GM12872 (cell line): ENCODE measurements around the gene ZNF575.
A peak's percentile ranks its signal among the peaks of the same experiment; 100 is the strongest.

Source experiments
- TF ChIP-seq, protein P1 (sequence below): IDR thresholded peaks from 3 replicates; pipeline ENCODE4 v1.5.1; 2011; ENCODE audit warnings: low read depth, mild to moderate bottlenecking, low read length, moderate library complexity; ENCODE audit not compliant: insufficient read depth

The ZNF575 gene

DNA sequence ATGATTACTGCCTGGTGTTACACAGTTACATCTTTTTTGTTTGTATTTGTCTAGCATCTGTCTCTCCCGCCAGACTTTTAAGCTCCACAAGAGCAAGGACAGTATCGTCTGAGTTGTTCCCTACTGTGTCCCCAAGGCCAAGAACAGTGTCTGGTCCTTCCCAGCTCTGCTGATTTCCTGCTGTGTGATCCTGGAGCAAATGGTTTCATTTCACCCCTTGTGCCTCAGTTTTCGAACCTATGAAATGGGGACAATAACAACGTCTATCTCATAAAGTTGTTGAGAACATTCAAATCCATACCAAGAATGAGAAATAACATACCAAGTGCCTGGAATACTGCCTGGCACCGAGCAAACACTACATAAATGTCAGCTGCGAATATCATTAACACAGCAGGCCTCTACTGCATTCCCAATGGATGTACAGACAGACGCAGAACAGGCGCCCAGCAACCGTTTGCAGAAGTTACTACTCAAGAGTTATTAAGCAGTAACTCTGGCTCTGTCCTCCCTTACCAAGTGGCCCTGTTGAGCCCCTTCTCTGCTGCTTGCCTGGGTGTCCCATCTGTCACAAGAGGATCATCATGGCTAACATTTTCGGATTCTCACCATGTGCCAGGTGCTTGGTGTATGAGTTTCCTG lies 30.9 kb downstream of the ZNF575 start:
- TF ChIP-seq, protein P1, sequence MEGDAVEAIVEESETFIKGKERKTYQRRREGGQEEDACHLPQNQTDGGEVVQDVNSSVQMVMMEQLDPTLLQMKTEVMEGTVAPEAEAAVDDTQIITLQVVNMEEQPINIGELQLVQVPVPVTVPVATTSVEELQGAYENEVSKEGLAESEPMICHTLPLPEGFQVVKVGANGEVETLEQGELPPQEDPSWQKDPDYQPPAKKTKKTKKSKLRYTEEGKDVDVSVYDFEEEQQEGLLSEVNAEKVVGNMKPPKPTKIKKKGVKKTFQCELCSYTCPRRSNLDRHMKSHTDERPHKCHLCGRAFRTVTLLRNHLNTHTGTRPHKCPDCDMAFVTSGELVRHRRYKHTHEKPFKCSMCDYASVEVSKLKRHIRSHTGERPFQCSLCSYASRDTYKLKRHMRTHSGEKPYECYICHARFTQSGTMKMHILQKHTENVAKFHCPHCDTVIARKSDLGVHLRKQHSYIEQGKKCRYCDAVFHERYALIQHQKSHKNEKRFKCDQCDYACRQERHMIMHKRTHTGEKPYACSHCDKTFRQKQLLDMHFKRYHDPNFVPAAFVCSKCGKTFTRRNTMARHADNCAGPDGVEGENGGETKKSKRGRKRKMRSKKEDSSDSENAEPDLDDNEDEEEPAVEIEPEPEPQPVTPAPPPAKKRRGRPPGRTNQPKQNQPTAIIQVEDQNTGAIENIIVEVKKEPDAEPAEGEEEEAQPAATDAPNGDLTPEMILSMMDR = no peak

DNA sequence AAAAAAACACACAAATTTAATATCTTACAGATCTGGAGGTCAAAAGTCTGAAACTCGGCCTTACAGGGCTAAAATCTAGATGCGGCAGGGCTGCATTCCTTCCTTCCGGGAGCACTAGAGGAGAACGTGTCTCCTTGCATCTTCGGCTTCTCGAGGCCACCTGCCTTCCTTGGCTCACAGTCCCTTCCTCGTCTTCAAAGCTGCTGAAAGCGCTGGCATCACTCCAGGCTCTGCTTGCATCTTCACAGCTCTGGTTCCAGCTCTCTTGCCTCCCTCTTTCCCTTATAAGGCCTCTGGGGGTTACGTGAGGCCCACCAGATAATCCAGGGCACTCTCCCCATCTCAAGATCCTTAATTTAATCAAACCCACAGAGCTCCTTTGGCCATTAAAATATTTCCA lies 31.8 kb downstream of the ZNF575 start:
- TF ChIP-seq, protein P1 = no peak

DNA sequence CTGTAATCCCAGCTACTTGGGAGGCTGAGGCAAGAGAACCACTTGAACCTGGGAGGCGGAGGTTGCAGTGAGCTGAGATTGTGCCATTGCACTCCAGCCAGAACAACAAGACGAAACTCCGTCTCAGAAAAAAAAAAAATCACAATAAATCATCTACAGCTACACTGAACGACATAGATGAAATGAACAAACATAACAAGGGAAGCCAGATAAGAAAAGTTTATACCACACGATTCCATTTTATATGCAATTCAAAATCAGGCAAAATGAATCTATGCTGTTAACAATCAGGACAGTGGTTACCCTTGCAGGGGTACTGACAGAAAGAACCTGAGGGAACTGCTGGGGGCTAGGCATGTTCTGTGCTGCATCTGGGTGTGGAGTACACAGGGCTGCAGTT lies 36.7 kb downstream of the ZNF575 start:
- TF ChIP-seq, protein P1 = no peak

DNA sequence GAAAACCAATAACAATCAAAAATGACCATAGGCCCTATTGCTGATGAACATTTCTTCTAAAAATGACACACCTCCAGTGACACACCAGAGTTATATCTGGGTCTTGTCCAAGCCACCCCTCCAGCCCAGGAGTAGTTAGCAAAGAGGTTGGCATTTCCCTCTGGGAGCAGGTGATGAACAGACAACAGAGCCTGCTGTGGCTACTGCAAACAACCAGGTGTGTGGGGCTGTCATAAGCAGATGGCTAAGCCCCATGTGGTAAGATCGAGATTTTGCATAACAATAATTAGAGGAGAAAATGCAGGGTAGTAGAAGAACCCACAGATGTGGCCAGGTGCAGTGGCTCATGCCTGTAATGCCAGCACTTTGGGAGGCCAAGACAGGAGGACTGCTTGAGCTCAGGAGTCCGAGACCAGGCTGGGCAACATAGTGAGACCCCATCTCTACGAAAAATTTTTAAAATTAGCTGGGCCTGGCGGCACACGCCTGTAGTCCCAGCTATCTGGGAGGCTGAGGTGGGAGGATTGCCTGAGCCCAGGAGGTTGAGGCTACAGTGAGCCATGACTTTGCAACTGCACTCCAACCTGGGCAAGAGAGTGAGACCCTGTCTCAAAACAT lies 37.3 kb downstream of the ZNF575 start:
- TF ChIP-seq, protein P1 = 0 out of 3 replicates have a peak, but pooled peaks have one; percentile 6

DNA sequence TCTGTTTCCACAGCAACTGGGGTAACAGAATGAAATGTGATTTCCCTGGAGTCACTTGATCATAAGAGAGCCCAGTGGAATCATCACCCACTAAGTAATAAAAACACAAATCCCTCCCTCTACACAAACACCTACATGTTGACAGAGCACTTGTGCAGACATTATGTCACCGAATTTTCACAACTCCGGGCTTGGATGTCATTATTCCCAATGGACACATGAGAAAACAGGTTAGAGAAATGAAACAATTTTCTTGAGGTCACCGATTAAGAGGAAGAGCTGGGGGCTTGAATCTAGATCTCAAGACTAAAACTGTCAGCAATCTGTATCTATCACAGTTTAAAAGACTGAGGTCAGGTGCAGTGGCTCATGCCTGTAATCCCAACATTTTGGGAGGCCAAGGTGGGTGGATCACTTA lies 39.2 kb downstream of the ZNF575 start:
- TF ChIP-seq, protein P1 = no peak

DNA sequence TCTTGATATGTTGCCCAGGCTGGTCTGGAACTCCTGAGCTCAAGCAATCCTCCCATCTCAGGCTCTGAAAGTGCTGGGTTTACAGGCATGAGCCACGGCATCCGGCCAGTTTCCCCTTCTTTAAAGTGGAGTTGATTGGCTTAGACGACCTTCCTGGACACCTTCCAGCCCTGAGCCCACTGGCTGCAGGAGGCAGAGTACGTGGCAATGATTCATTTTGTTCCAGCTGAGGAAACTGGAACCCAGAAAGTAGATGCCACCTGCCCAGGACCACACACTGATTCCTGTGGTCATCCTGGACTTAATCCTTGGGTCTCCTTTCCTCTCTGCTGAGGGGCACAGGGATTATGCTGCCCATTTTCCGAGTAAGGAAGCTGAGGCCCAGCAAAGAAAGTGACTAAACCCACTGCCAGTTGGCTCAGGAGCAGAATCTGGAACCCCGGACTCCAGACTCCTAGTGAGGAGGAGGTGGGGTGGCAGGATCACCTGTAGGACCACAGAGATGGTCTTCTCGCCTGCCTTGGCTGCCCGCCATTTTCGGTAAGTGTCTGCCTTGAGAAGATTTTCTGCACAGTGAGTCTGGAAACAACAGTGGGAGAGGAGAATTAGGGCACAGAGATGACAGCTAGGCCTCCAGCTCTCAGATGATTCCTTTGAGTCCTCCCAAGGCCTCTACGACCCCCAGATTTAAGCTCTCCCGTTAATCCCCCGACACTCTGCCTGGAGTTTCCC lies 41.6 kb downstream of the ZNF575 start:
- TF ChIP-seq, protein P1 = no peak

DNA sequence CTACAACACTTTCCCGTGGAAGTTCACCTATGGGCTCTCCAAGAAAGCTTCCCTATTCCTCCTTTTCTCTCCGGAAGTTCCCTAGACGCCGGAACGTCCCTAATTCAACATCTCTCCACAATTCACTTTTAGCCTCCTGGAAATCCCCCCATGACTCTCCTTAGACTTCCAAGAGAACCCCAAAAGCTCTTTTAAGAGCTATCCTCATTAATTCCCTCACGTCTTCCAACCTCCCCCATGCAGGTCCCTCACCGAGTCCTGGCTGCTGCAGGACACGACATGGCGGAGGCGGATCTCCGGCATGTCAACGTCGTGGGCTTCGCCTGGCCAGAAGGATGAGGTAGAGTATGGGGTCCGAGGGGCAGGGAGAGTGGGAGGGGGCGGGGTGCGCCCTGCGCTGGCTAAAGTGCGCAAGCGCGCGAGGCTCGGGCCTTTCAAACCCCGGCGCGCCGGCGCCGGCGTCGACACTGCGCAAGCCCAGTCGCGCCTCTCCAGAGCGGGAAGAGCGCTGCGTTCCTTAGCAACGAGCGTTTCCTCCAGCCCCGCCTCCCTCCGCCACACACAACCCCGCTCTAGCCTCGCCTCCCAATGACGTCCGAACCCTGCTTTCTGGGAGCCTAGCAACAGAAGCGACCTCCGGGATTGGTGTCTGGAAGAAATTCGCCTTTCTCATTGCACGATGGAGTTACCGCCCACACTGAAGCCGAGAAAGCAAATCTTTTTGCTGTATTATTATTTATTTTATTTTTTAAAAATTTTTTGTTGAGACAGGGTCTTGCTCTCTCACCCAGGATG lies 42.4 kb downstream of the ZNF575 start, which contains the start of the genes PINLYP and XRCC1:
PINLYP (plus strand) TSS at position 646 of the 795 bp plus-strand sequence. CDS start 1,391 bp downstream, outside the sequence.
XRCC1 (minus strand) TSS at position 372 of the 795 bp plus-strand sequence; CDS start at position 303, 69 bp downstream.
- TF ChIP-seq, protein P1 = no peak
